ENCODE data around the gene LRRTM1.

LRRTM1 gene

DNA sequence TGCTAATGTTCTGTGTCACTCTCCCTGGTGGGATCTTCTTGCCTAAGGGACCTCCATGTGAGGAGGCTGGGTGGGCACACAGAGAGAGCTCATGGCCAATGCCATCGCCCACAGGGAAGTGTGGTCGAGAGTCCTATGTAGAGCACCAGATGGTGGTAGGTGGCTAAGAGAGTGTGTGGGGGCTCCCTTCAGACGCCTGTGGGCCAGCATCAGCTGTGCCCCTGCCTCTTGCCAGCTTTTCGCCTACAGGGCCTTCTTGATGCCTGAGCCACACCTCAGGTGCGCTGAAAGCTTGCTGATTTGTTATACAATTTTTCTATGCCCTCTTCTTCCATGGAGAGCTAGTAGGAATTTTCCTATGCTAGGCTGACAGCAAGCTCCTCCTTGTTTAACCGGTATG is 38.3 kb downstream of the LRRTM1 start:
- TF ChIP-seq EP300 (IDR thresholded peaks at IDR 0.05; ENCODE audit: borderline replicate concordance) (no peak), YY1 (IDR thresholded peaks at IDR 0.05; ENCODE audit: low read depth) (no peak), TCF12 (IDR thresholded peaks at IDR 0.05; ENCODE audit: low read depth) (no peak), ZBTB7A (IDR thresholded peaks at IDR 0.05; ENCODE audit: low read depth) (no peak), FOXM1 (IDR thresholded peaks at IDR 0.05; ENCODE audit: borderline replicate concordance, low read depth) (no peak), EGR1 (IDR thresholded peaks at IDR 0.05) (no peak), TEAD4 (IDR thresholded peaks at IDR 0.05) (no peak), RAD21 (IDR thresholded peaks at IDR 0.05; ENCODE audit: low read depth) (no peak), NFIC (IDR thresholded peaks at IDR 0.05) (no peak), CEBPB (IDR thresholded peaks at IDR 0.05) (no peak)
- TF ChIP-seq, protein P1, sequence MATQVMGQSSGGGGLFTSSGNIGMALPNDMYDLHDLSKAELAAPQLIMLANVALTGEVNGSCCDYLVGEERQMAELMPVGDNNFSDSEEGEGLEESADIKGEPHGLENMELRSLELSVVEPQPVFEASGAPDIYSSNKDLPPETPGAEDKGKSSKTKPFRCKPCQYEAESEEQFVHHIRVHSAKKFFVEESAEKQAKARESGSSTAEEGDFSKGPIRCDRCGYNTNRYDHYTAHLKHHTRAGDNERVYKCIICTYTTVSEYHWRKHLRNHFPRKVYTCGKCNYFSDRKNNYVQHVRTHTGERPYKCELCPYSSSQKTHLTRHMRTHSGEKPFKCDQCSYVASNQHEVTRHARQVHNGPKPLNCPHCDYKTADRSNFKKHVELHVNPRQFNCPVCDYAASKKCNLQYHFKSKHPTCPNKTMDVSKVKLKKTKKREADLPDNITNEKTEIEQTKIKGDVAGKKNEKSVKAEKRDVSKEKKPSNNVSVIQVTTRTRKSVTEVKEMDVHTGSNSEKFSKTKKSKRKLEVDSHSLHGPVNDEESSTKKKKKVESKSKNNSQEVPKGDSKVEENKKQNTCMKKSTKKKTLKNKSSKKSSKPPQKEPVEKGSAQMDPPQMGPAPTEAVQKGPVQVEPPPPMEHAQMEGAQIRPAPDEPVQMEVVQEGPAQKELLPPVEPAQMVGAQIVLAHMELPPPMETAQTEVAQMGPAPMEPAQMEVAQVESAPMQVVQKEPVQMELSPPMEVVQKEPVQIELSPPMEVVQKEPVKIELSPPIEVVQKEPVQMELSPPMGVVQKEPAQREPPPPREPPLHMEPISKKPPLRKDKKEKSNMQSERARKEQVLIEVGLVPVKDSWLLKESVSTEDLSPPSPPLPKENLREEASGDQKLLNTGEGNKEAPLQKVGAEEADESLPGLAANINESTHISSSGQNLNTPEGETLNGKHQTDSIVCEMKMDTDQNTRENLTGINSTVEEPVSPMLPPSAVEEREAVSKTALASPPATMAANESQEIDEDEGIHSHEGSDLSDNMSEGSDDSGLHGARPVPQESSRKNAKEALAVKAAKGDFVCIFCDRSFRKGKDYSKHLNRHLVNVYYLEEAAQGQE (IDR thresholded peaks at IDR 0.05; ENCODE audit: low read depth) = no peak
- TF ChIP-seq, protein P2, sequence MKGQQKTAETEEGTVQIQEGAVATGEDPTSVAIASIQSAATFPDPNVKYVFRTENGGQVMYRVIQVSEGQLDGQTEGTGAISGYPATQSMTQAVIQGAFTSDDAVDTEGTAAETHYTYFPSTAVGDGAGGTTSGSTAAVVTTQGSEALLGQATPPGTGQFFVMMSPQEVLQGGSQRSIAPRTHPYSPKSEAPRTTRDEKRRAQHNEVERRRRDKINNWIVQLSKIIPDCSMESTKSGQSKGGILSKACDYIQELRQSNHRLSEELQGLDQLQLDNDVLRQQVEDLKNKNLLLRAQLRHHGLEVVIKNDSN (IDR thresholded peaks at IDR 0.05) = no peak
- TF ChIP-seq, protein P3, sequence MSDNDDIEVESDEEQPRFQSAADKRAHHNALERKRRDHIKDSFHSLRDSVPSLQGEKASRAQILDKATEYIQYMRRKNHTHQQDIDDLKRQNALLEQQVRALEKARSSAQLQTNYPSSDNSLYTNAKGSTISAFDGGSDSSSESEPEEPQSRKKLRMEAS (IDR thresholded peaks at IDR 0.05) = no peak

DNA sequence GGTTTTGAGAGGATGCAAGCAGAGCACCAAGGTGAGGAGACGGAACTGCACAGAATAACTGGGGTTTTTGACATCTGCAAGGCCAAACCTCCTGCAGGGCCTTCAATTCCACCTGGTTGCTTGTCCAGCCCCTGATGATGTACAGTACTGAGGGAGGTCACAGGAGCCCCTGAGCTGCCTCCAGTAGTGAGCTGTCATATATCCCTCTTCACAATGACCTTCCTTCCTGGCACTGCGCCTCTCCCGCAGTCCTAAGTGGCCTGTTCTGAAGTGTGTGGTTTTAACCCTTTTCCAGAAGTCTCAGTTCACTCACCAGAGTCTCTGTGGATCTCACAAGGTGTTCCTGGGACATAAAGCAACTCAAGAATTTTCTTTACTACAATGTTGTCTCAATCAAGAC is 45.3 kb downstream of the LRRTM1 start:
- TF ChIP-seq CEBPB (IDR thresholded peaks at IDR 0.05) (no peak), CREB1 (IDR thresholded peaks at IDR 0.05; ENCODE audit: low read depth) (no peak), FOXM1 (IDR thresholded peaks at IDR 0.05; ENCODE audit: borderline replicate concordance, low read depth) (no peak), TCF12 (IDR thresholded peaks at IDR 0.05; ENCODE audit: low read depth) (no peak), EP300 (IDR thresholded peaks at IDR 0.05; ENCODE audit: borderline replicate concordance) (no peak), YY1 (IDR thresholded peaks at IDR 0.05; ENCODE audit: low read depth) (no peak), RAD21 (IDR thresholded peaks at IDR 0.05; ENCODE audit: low read depth) (no peak), EGR1 (IDR thresholded peaks at IDR 0.05) (no peak)
- TF ChIP-seq, protein P3 (IDR thresholded peaks at IDR 0.05) = no peak
- TF ChIP-seq, protein P2 (IDR thresholded peaks at IDR 0.05) = no peak

DNA sequence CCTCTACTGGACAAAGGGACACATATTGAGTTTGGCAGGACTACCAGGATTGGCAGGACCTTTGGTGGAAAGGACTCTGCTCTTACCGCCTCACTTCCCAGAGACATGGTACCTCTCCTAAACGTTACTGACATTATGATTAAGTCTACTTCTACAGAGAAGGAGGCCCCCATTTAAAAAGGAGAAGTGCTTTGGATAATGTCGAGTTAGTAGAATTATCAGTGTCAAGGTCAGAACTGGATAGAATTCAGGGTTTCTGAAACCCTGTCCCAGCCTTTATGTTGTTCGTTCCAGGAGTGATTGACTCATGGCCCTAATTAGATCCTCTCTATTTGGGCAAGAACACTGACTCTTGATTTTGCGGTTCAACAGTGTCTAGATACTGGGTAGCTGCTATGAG is 45.8 kb downstream of the LRRTM1 start:
- TF ChIP-seq, protein P1 (IDR thresholded peaks at IDR 0.05; ENCODE audit: low read depth) = no peak
- TF ChIP-seq TCF12 (IDR thresholded peaks at IDR 0.05; ENCODE audit: low read depth) (no peak), FOXM1 (IDR thresholded peaks at IDR 0.05; ENCODE audit: borderline replicate concordance, low read depth) (no peak), EP300 (IDR thresholded peaks at IDR 0.05; ENCODE audit: borderline replicate concordance) (no peak), NFIC (IDR thresholded peaks at IDR 0.05) (no peak), TAF1 (IDR thresholded peaks at IDR 0.05; ENCODE audit: low read depth) (no peak), TEAD4 (IDR thresholded peaks at IDR 0.05) (no peak), RAD21 (IDR thresholded peaks at IDR 0.05; ENCODE audit: low read depth) (no peak), CREB1 (IDR thresholded peaks at IDR 0.05; ENCODE audit: low read depth) (no peak), EGR1 (IDR thresholded peaks at IDR 0.05) (no peak), YY1 (IDR thresholded peaks at IDR 0.05; ENCODE audit: low read depth) (no peak), CEBPB (IDR thresholded peaks at IDR 0.05) (no peak), ZBTB7A (IDR thresholded peaks at IDR 0.05; ENCODE audit: low read depth) (no peak)
- TF ChIP-seq, protein P2 (IDR thresholded peaks at IDR 0.05) = no peak
- TF ChIP-seq, protein P3 (IDR thresholded peaks at IDR 0.05) = no peak

DNA sequence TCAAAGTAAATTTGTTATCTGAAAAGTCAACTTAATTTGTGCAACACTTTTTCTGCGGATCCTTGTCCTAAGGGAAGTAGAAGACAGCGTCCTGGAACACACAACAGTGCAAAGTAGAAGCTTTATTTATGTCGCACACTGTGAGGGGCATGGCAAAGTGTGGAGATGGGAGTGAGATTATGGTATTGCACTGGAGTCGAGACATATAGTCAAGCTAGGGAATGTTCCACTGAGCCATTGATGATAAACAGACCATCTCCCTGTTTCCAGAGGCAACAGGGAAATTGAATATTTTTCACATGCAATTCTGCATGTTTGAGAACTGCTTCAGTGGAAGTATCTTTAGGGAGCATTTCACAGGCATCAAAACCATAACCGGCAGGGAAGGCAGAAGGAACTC is 46.2 kb downstream of the LRRTM1 start:
- TF ChIP-seq EP300 (IDR thresholded peaks at IDR 0.05; ENCODE audit: borderline replicate concordance) = no peak
- TF ChIP-seq, protein P1 (IDR thresholded peaks at IDR 0.05; ENCODE audit: low read depth) = no peak
- TF ChIP-seq FOXM1 (IDR thresholded peaks at IDR 0.05; ENCODE audit: borderline replicate concordance, low read depth) = no peak
- no peak for TF ChIP-seq CEBPB (IDR thresholded peaks at IDR 0.05)
- TF ChIP-seq ZBTB7A (IDR thresholded peaks at IDR 0.05; ENCODE audit: low read depth) = no peak
- no peak for TF ChIP-seq RAD21 (IDR thresholded peaks at IDR 0.05; ENCODE audit: low read depth)
- TF ChIP-seq TCF12 (IDR thresholded peaks at IDR 0.05; ENCODE audit: low read depth) = no peak
- no peak for TF ChIP-seq YY1 (IDR thresholded peaks at IDR 0.05; ENCODE audit: low read depth)
